HepG2 (cell line): ENCODE results near the gene TSNAXIP1. TPM values are rescaled to one million over a fixed set of nuclear protein-coding genes. Genes with fewer than 3 reads are reported as not detected.

ENCODE experiments used
- ATAC-seq: fragments of 200-7000 bp; cut with Tn5 transposase; 3 replicates; pipeline ENCODE4 v1.9.1; 2020; ENCODE audit warnings: mild to moderate bottlenecking, moderate library complexity
- BruUV-seq: library from RNA; stranded (reverse); fragments of 400-500 nt; replicated peaks from 2 replicates; lab custom pipeline; 2021; lab: Mats Ljungman, UMichigan
- CTCF ChIA-PET: fragments of 300-600 bp; formaldehyde crosslinking; extraction: SDS; loops from one replicate; lab custom pipeline; 2021; ENCODE audit warnings: low total read pairs, inconsistent platforms, low intra/inter-chr PET ratio; lab: Yijun Ruan, JAX
- POLR2A ChIA-PET: fragments of 350-600 bp; sonication (Branson Sonifier 250); formaldehyde crosslinking; loops from one replicate; lab custom pipeline; 2020; ENCODE audit warnings: antibody characterized with exemption, inconsistent platforms; lab: Yijun Ruan, JAX
- DNase-seq: peaks from one replicate; pipeline ENCODE4 v3.0.0-alpha.2; 2015; ENCODE audit warnings: low spot score
- FAIRE-seq: peaks from 3 replicates; lab custom pipeline; 2011; peaks lifted over from hg19 to GRCh38; lab: Jason Lieb, UNC
- H2AFZ ChIP-seq: one replicate; pipeline ENCODE4 v1.6.1; 2011; ENCODE audit warnings: low read length, inconsistent platforms
- H3K27ac ChIP-seq: fragments of 300-600 bp; 3 replicates; pipeline ENCODE4 v1.8.0; 2011; ENCODE audit warnings: mixed run types, mild to moderate bottlenecking, mixed read lengths, low read length, inconsistent platforms; ENCODE audit not compliant: insufficient read depth; ENCODE audit errors: extremely low read length
- H3K27me3 ChIP-seq, 2 experiments: fragments of 200-600 bp in 1 of 2; 2 replicates in 1 of 2; 3 replicates in 1 of 2; pipeline versions ENCODE4 v1.6.0 to v1.8.0; 2011; ENCODE audit warnings: low read length in 2 of 2, mild to moderate bottlenecking in 2 of 2, moderate library complexity in 2 of 2, inconsistent platforms in 1 of 2; ENCODE audit not compliant: insufficient read depth in 2 of 2, control insufficient read depth in 1 of 2
- H3K36me3 ChIP-seq, 2 experiments: fragments of 200-600 bp in 1 of 2; replicated peaks in 1 of 2; 2 replicates in 1 of 2; 3 replicates in 1 of 2; pipeline versions ENCODE4 v1.5.1 to v1.8.0; 2011; ENCODE audit warnings: low read length in 2 of 2, inconsistent platforms in 1 of 2; ENCODE audit not compliant: insufficient read depth in 2 of 2, control insufficient read depth in 1 of 2
- H3K4me1 ChIP-seq: 2 replicates; pipeline ENCODE4 v1.5.1; 2012; ENCODE audit warnings: low read length, inconsistent platforms; ENCODE audit not compliant: insufficient read depth
- H3K4me2 ChIP-seq: 2 replicates; pipeline ENCODE4 v1.6.0; 2011; ENCODE audit warnings: low read depth, low read length, inconsistent platforms
- H3K4me3 ChIP-seq, 3 experiments: fragments of 200-600 bp in 1 of 3; sonication (generic), shearing (Covaris generic) in 1 of 3; replicated peaks in 1 of 3; 2 replicates each; pipeline ENCODE4 v1.5.1; 2011 to 2016; ENCODE audit warnings: low read length in 3 of 3, inconsistent platforms in 2 of 3, low read depth in 2 of 3, mild to moderate bottlenecking in 2 of 3, control low read depth in 1 of 3, mixed read lengths in 1 of 3; ENCODE audit not compliant: insufficient read depth in 1 of 3
- H3K79me2 ChIP-seq: one replicate; pipeline ENCODE4 v1.6.1; 2011; ENCODE audit warnings: low read length, inconsistent platforms; ENCODE audit not compliant: insufficient read depth
- H3K9ac ChIP-seq: 2 replicates; pipeline ENCODE4 v1.6.0; 2011; ENCODE audit warnings: mild to moderate bottlenecking, low read depth, low read length, inconsistent platforms; ENCODE audit not compliant: insufficient read depth
- H3K9me3 ChIP-seq: 2 replicates; pipeline ENCODE4 v1.5.1; 2012; ENCODE audit warnings: mild to moderate bottlenecking, low read length
- H4K20me1 ChIP-seq: 2 replicates; pipeline ENCODE4 v1.6.0; 2011; ENCODE audit warnings: inconsistent platforms, mild to moderate bottlenecking, low read length, moderate library complexity; ENCODE audit not compliant: insufficient read depth
- BATF2 ChIP-seq: sonication (generic); formaldehyde crosslinking; IDR thresholded peaks from 2 replicates; pipeline ENCODE4 v1.8.0; 2022; ENCODE audit warnings: mild to moderate bottlenecking, missing genetic modification reagents, moderate library complexity
- DZIP1 ChIP-seq: sonication (generic); formaldehyde crosslinking; IDR thresholded peaks from 2 replicates; pipeline ENCODE4 v1.5.0; 2020; ENCODE audit warnings: mild to moderate bottlenecking, missing genetic modification reagents
- HDAC2 ChIP-seq: sonication (generic); formaldehyde crosslinking; IDR thresholded peaks from 2 replicates; pipeline ENCODE4 v1.4.0; 2020; ENCODE audit warnings: missing genetic modification reagents
- KDM5B ChIP-seq: sonication (generic); formaldehyde crosslinking; IDR thresholded peaks from 2 replicates; pipeline ENCODE4 v1.4.0; 2020; ENCODE audit warnings: missing genetic modification reagents, mild to moderate bottlenecking, borderline replicate concordance
- KMT2A ChIP-seq: sonication (generic); formaldehyde crosslinking; IDR thresholded peaks from 2 replicates; pipeline ENCODE4 v1.4.0; 2020; ENCODE audit warnings: missing genetic modification reagents
- MNT ChIP-seq: fragments of 450-650 bp; IDR thresholded peaks from 2 replicates; pipeline ENCODE4 v1.6.1; 2016
- MTERF4 ChIP-seq: sonication (generic); formaldehyde crosslinking; IDR thresholded peaks from 2 replicates; pipeline ENCODE4 v1.8.0; 2023; ENCODE audit warnings: mild to moderate bottlenecking, missing genetic modification reagents
- MXI1 ChIP-seq: IDR thresholded peaks from 3 replicates; pipeline ENCODE4 v1.6.1; 2012; ENCODE audit warnings: low read depth, low read length, inconsistent platforms, borderline replicate concordance
- NFYC ChIP-seq: IDR thresholded peaks from 2 replicates; pipeline ENCODE4 v1.6.1; 2016; ENCODE audit warnings: missing genetic modification reagents, missing compliant biosample characterization
- RORA ChIP-seq: sonication (generic); formaldehyde crosslinking; IDR thresholded peaks from 2 replicates; pipeline ENCODE4 v1.5.0; 2020; ENCODE audit warnings: mild to moderate bottlenecking, missing genetic modification reagents, moderate library complexity
- SIX4 ChIP-seq: sonication (generic); formaldehyde crosslinking; IDR thresholded peaks from 2 replicates; pipeline ENCODE4 v1.4.0; 2020; ENCODE audit warnings: missing genetic modification reagents
- SRSF9 ChIP-seq: fragments of 200-400 bp; formaldehyde crosslinking; IDR thresholded peaks from 2 replicates; pipeline ENCODE4 v1.6.1; 2018; ENCODE audit warnings: borderline replicate concordance, mild to moderate bottlenecking, low read depth, low read length; ENCODE audit not compliant: insufficient read depth, poor library complexity, severe bottlenecking
- ZNF570 ChIP-seq: sonication (generic); formaldehyde crosslinking; IDR thresholded peaks from 2 replicates; pipeline ENCODE4 v1.4.0; 2020; ENCODE audit warnings: mild to moderate bottlenecking, missing genetic modification reagents, borderline replicate concordance
- ZNF674 ChIP-seq: sonication (generic); formaldehyde crosslinking; IDR thresholded peaks from 2 replicates; pipeline ENCODE4 v1.5.0; 2020; ENCODE audit warnings: low read depth, mild to moderate bottlenecking, missing genetic modification reagents
- WGBS: methylation state at CpG from one replicate; pipeline ENCODE4 v1.1.6; 2017; ENCODE audit warnings: low lambda C conversion rate; 5-methylcytosine and 5-hydroxymethylcytosine counted together
- in situ Hi-C: cut with HindIII; loops from 2 replicates; pipeline ENCODE4 v1.10.0; 2017; ENCODE audit warnings: low pct_unique_long_range_greater_than_20kb; ENCODE audit not compliant: extremely low pct_ligation_motif_present
- intact Hi-C: fragments of 100-400 bp; cut with micrococcal nuclease; formaldehyde crosslinking; loops from one replicate; pipeline ENCODE4 v1.10.0; 2022; ENCODE audit not compliant: unreplicated experiment
- polyA plus RNA-seq, 8 experiments: library from polyadenylated mRNA; depleted of rRNA in 3 of 8; stranded (reverse) in 7 of 8; unstranded in 1 of 8; fragments of >200 nt; fragmentation: Illumina TruSeq in 4 of 8; extraction: Trizol in 4 of 8; gene quantifications; 2 replicates each; pipeline versions ENCODE4 v1.2.1 to v1.2.3, GENCODE V29; 2011 to 2016; ENCODE audit warnings: low read depth in 4 of 8, missing spikeins in 1 of 8, mixed read lengths in 1 of 8; ENCODE audit not compliant: insufficient read depth in 1 of 8
- total RNA-seq, 5 experiments: library from RNA; depleted of rRNA; stranded (reverse); fragments of >200 nt; fragmentation: Illumina TruSeq; extraction: Trizol; gene quantifications; 2 replicates each; pipeline ENCODE4 v1.2.3, GENCODE V29; 2016; ENCODE audit warnings: low read depth in 1 of 5

Gene TSNAXIP1
- total and polyA plus RNA-seq, 2 of the 13 experiments (the other 11 are each of a cell fraction or from before 2014, with no cell fraction given), result 0.37 to 0.86 TPM

- TF ChIP-seq MNT (no peak), KDM5B (no peak), DZIP1 (CRISPR knock-in tag) (no peak), ZNF570 (CRISPR knock-in tag) (no peak), MXI1 (no peak)
Measured at GRCh38 chr16:67872131-67872630, 65.5 kb downstream of the TSNAXIP1 start (continued).

- ATAC-seq (peak; percentile 87), DNase-seq (peak; percentile 65), FAIRE-seq (peak; percentile 56)
- no peak within 1 kb of the TSS for H2AFZ ChIP-seq
- peaks cover 15% of the 10 kb centered on the region for H4K20me1 ChIP-seq
- 14% methylated on average over 28 of the region's 72 CpGs for WGBS
- peaks cover 31% of the 10 kb centered on the region for H3K79me2 ChIP-seq
- CTCF ChIA-PET, result interaction anchor here (2.9 kb wide), 1 partner anchor 56 kb away, joined by 18 read pairs; no protein-coding TSS in a partner anchor
- peak within 1 kb of the TSS; percentile 85 to 98 (median 87) for H3K4me3 ChIP-seq
- no peaks in the 10 kb centered on the region for H3K9me3 ChIP-seq
- peaks cover 41 to 62% of the 10 kb centered on the region in 2 experiments for H3K36me3 ChIP-seq
- H3K4me2 ChIP-seq, result peak within 1 kb of the TSS; percentile 91
- no peaks in the 10 kb centered on the region; a peak in 1 of 5 replicates for H3K27me3 ChIP-seq
- intact Hi-C loops, result loop anchor here (5.0 kb wide), 1 partner anchor 1336 kb away; no protein-coding TSS in a partner anchor
- peak within 1 kb of the TSS; percentile 85 for H3K9ac ChIP-seq
- in situ Hi-C loops, result no loop called here
- POLR2A ChIA-PET, result interaction anchor here (0.7 to 1.3 kb wide), 8 partner anchors 9 to 66 kb away, joined by 3 to 6 read pairs (median 4); partner anchors contain the start of gene TSNAXIP1
- H3K4me1 ChIP-seq, result peaks cover 30% of the 10 kb centered on the region
- H3K27ac ChIP-seq, result peak within 1 kb of the TSS; percentile 66
- no TSS peak for BruUV-seq
- TF ChIP-seq KMT2A (CRISPR knock-in tag) (peak; percentile 97), NFYC (CRISPR knock-in tag) (peak; percentile 54), SRSF9 (no peak), SIX4 (CRISPR knock-in tag) (peak; percentile 87), BATF2 (CRISPR knock-in tag) (peak; percentile 94), ZNF674 (CRISPR knock-in tag) (no peak), RORA (CRISPR knock-in tag) (no peak), HDAC2 (CRISPR knock-in tag) (peak; percentile 72; the same call in 1 of the 2 replicates), MTERF4 (CRISPR knock-in tag) (peak; percentile 81; the same call in 1 of the 2 replicates)
Measured at GRCh38 chr16:67872631-67873434, 66.1 kb downstream of the TSNAXIP1 start, which contains the start of gene EDC4. EDC4 (plus strand) TSS chr16:67873052; CDS start chr16:67873262, 210 bp downstream.
